ENCODE data around the gene STK32C. TPM values are rescaled to one million over a fixed set of nuclear protein-coding genes. Genes with fewer than 3 reads are reported as not detected.

STK32C gene
- total RNA-seq, 1 donor from 2014 or later = 2.5 TPM

GRCh38 chr10:132188331-132188730 is 119.4 kb downstream of the STK32C start:
- peaks cover 5% of the 10 kb centered on the region for H3F3A ChIP-seq (ENCODE audit: low read depth)

DNA sequence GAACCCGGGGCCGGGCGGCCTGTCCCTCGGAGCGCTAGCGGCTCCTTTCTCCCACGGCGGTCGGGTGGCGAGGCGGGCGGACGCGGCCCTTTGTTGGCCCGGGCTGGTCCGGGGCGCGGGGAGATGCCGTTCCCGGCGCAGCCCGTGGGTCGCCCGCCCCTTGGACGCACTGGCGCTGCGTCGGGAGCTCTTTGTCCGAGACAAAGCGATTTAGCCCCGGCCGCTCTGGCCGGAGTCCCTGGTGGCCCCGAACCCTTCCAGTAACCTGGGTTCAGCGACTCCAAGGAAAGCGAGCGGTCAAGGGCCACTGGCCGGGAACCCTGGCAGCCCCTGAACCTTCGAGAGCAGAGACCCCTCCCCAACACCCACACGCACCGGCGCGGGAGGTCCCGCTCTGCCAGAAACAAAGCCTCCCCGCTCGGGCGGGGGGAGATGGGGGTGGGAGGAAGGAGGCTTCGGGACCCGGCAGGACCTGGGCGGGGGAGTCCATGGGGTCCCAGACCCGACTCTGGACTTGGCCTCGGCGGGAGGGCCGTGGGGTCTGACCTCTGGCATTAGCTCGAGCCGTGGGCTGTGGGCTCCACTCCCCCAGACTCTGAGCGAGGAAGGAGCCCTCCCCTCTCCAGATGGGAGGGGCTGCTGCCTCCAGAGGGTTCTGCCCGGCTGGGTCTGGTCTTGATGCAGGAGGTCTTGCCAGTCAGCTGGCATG is 120.2 kb downstream of the STK32C start:
- Histone ChIP-seq H3K4me2 (peak overlapping the region; percentile 81), H3K27me3 (peaks cover 74% of the 10 kb centered on the region), H3K79me2 (ENCODE audit: low read depth) (no peaks in the 10 kb centered on the region), H3K36me3 (no peaks in the 10 kb centered on the region), H2AFZ (replicated peaks) (no peak overlapping the region), H3K27ac (no peak overlapping the region), H3F3A (ENCODE audit: low read depth) (peaks cover 5% of the 10 kb centered on the region), H3K9ac (no peak overlapping the region), H4K20me1 (ENCODE audit: low read depth) (peaks cover 58% of the 10 kb centered on the region), H3K4me1 (peaks cover 6% of the 10 kb centered on the region), H3K9me3 (ENCODE audit: low read depth) (no peaks in the 10 kb centered on the region), H3K4me3 (peak overlapping the region; percentile 86)
- H3K27me3 Mint-ChIP-seq (ENCODE audit: insufficient read depth, low read depth) = peaks cover 24% of the 10 kb centered on the region
- no peaks in the 10 kb centered on the region for H3K9me3 Mint-ChIP-seq
- peak overlapping the region; percentile 88 for H3K4me3 Mint-ChIP-seq
- DNase-seq (ENCODE audit: low spot score) = peak; percentile 76
- peaks cover 27% of the 10 kb centered on the region for H3K36me3 Mint-ChIP-seq
- peaks cover 15% of the 10 kb centered on the region for H3K4me1 Mint-ChIP-seq
- TF ChIP-seq CTCF (IDR thresholded peaks at IDR 0.05) (no peak), EZH2phosphoT487 (IDR thresholded peaks at IDR 0.05) (peak; percentile 64), EZH2 (IDR thresholded peaks at IDR 0.05) (peak; percentile 81)
- no peak overlapping the region for H3K27ac Mint-ChIP-seq

More at GRCh38 chr10:132188331-132188730, 119.4 kb downstream of the STK32C start:
- no peak overlapping the region for H3K9ac ChIP-seq
- peaks cover 31% of the 10 kb centered on the region for H3K36me3 Mint-ChIP-seq
- no peaks in the 10 kb centered on the region for H3K9me3 Mint-ChIP-seq
- H3K27me3 Mint-ChIP-seq (ENCODE audit: insufficient read depth, low read depth) = peaks cover 23% of the 10 kb centered on the region
- H4K20me1 ChIP-seq (ENCODE audit: low read depth) = peaks cover 61% of the 10 kb centered on the region
- H2AFZ ChIP-seq (replicated peaks) = no peak overlapping the region
- TF ChIP-seq CTCF (IDR thresholded peaks at IDR 0.05) = no peak
- TF ChIP-seq EZH2phosphoT487 (IDR thresholded peaks at IDR 0.05) = no peak
- TF ChIP-seq EZH2 (IDR thresholded peaks at IDR 0.05) = no peak
- H3K36me3 ChIP-seq = no peaks in the 10 kb centered on the region
- no peaks in the 10 kb centered on the region for H3K9me3 ChIP-seq (ENCODE audit: low read depth)
- H3K4me3 Mint-ChIP-seq = peak overlapping the region; percentile 88
- H3K27ac ChIP-seq = no peak overlapping the region
- DNase-seq (ENCODE audit: low spot score) = no peak
- peaks cover 6% of the 10 kb centered on the region for H3K4me1 ChIP-seq
- peaks cover 67% of the 10 kb centered on the region for H3K27me3 ChIP-seq
- no peak overlapping the region for H3K27ac Mint-ChIP-seq
- H3K4me3 ChIP-seq = peak overlapping the region; percentile 86
- peak overlapping the region; percentile 81 for H3K4me2 ChIP-seq
- H3K79me2 ChIP-seq (ENCODE audit: low read depth) = no peaks in the 10 kb centered on the region
- H3K4me1 Mint-ChIP-seq = peaks cover 15% of the 10 kb centered on the region

DNA sequence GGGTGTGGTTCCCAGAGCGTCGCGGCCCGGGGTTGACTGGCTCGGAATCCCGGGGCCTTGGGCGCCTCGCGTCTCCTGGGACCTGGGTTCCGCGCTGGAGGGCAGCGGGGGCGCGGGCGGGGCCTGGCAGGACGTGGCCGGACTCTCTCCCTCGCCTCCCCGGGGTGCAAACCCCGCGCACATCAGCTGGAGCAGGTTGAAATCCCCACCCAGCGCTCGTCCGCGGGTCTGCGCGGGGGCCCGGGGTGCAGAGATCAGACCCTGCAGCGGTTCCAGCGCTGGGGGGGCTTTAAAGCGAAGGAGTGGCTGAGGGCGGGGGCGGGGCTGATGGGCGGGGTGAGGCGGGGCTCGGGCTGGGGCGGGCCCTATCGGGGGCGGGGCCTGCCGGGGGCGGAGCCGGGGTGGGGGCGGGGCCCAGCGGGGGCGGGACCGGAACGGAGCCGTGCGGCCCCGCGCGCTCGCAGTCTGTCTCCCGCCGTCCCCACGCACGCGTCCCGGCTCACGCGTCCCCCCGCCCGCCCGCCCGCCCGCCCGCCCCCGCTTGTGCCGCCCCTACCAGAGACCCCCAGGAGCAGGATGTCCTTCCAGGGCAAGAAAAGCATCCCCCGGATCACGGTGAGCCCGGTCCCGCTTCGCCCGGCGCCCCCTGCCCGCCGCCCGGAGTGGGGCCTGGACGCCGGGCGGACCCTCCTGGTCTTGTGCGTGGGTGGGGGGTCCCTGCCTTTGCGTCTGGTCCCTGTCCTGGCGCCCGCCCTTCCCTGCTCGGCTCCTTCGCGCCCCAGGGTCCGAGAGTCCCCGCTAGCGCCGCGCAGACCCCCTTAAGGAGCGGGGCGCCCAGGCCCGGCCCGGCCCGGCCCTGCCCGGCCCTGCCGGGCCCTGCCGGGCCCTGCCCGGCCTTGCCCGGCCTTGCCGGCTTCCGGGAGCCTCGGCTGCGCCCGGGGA is 121.0 kb downstream of the STK32C start, which contains the start of gene DPYSL4:
Gene DPYSL4 (plus strand): TSS at position 461 of the 942 bp plus-strand sequence. CDS start 116 bp downstream, at position 577.
- DNase-seq (ENCODE audit: low spot score) = peak; percentile 62
- Mint-ChIP-seq H3K36me3 (peaks cover 24% of the 10 kb centered on the region), H3K27me3 (ENCODE audit: insufficient read depth, low read depth) (peaks cover 27% of the 10 kb centered on the region), H3K27ac (no peak within 1 kb of the TSS), H3K4me3 (peak within 1 kb of the TSS; percentile 88), H3K9me3 (no peaks in the 10 kb centered on the region), H3K4me1 (peaks cover 15% of the 10 kb centered on the region)
- peaks cover 82% of the 10 kb centered on the region for H3K27me3 ChIP-seq
- H4K20me1 ChIP-seq (ENCODE audit: low read depth) = peaks cover 58% of the 10 kb centered on the region
- H3K36me3 ChIP-seq = no peaks in the 10 kb centered on the region
- peaks cover 6% of the 10 kb centered on the region for H3K4me1 ChIP-seq
- H3K4me3 ChIP-seq = peak within 1 kb of the TSS; percentile 86
- peaks cover 5% of the 10 kb centered on the region for H3F3A ChIP-seq (ENCODE audit: low read depth)
- H3K9ac ChIP-seq = no peak within 1 kb of the TSS
- peak within 1 kb of the TSS; percentile 81 for H3K4me2 ChIP-seq
- H2AFZ ChIP-seq (replicated peaks) = no peak within 1 kb of the TSS
- H3K27ac ChIP-seq = no peak within 1 kb of the TSS
- H3K9me3 ChIP-seq (ENCODE audit: low read depth) = no peaks in the 10 kb centered on the region
- TF ChIP-seq CTCF (IDR thresholded peaks at IDR 0.05) = peak; percentile 12
- no peak for TF ChIP-seq EZH2phosphoT487 (IDR thresholded peaks at IDR 0.05)
- peak; percentile 14 for TF ChIP-seq EZH2 (IDR thresholded peaks at IDR 0.05)
- H3K79me2 ChIP-seq (ENCODE audit: low read depth) = no peaks in the 10 kb centered on the region

Measured in neural progenitor cell (in vitro differentiated cells).